GM12874 (cell line): ENCODE results near the gene COMMD3.

ENCODE experiments used
- TF ChIP-seq, protein P1 (sequence below): IDR thresholded peaks from 2 replicates; pipeline ENCODE4 v1.5.1; 2011; ENCODE audit warnings: low read depth, mild to moderate bottlenecking, control low read depth, low read length, moderate library complexity; ENCODE audit not compliant: insufficient read depth

The COMMD3 gene

DNA sequence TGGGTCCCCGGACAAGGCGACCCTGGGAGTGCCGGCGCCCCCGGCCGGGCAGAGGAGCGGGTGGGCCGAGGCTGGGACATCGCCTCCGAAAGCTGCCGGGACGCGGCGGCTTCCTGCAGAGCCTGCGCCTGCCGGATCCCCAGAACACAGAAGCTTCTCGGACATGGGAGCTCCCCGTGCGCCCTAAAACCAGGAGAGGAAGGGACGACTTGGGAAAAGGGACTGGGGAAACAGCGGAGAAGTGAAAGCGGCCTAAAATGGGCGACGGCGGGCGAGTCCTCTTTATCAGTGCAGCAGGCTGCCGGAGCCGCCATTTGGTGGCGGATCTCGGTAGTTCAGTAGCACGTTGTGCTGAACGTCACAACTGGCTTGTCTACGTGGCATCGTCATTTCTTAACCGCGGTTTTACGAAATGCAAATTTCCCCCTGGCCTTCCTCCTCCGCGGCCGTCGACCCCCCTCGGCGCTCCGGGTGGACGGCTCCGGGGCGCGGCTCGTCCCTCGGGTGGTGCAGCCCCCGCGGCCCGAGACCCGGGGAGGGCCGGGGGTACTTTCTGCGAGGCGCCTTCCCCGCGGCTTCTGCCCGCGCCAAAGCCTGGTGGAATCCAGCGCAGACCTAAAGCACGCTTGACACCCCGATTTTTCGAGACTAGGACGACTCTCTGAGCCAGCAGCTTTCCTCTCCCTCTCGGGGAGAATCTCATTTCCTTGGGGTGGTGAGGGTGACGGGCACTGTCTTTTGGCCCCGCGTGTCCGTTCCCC lies 19.2 kb downstream of the COMMD3 start:
- TF ChIP-seq, protein P1, sequence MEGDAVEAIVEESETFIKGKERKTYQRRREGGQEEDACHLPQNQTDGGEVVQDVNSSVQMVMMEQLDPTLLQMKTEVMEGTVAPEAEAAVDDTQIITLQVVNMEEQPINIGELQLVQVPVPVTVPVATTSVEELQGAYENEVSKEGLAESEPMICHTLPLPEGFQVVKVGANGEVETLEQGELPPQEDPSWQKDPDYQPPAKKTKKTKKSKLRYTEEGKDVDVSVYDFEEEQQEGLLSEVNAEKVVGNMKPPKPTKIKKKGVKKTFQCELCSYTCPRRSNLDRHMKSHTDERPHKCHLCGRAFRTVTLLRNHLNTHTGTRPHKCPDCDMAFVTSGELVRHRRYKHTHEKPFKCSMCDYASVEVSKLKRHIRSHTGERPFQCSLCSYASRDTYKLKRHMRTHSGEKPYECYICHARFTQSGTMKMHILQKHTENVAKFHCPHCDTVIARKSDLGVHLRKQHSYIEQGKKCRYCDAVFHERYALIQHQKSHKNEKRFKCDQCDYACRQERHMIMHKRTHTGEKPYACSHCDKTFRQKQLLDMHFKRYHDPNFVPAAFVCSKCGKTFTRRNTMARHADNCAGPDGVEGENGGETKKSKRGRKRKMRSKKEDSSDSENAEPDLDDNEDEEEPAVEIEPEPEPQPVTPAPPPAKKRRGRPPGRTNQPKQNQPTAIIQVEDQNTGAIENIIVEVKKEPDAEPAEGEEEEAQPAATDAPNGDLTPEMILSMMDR = no peak

DNA sequence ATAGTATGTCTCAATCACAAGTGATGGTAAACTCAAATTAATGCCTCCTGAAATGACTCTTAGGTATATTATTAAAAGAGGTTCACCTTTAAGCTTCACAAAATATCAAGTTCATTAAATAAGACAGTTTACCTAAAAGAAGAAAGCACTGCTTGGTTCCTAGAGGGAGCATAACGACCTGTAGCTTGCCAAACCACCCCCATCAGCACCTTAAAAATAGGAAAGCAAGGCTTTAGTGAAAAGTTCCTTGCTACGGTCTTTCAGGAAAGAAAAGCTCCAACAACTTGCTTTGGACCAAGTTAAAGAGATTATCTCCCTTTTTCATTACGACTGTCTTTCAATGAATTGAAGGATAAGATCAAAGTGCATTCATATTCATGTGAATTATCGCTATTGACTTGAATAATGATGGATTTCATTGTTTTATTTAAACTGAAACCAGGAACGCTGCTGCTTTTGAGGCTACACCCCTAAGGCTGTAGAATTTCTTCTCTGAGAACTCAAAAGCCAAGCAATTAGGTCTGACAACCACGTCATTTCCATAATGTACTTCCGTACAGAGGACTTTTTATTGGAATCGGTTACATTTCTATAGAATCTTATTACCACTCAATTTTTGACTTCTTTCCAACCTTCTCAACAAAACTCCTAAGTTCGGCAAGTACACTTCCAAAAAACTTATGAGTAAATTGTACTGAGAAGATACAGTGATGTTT lies 22.2 kb downstream of the COMMD3 start:
- TF ChIP-seq, protein P1 = no peak

DNA sequence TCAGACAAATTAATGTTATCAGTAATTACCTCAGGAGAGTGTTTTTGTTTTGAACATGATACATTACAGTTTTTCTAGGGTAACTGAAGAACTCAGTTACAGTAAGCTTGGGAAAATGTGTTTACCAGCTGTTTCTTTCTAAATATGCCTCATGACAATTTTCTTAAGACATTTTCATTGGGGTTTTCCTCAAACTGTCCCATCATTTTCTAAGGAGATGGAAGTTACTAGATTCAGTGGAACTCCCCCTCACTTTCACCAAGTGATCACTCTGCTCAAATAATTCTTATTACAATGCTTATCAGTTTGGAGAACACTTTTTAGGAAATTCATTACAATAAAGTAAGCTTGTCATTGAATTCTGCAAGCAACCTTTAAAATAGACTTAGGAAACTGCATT lies 22.7 kb downstream of the COMMD3 start:
- TF ChIP-seq, protein P1 = no peak

DNA sequence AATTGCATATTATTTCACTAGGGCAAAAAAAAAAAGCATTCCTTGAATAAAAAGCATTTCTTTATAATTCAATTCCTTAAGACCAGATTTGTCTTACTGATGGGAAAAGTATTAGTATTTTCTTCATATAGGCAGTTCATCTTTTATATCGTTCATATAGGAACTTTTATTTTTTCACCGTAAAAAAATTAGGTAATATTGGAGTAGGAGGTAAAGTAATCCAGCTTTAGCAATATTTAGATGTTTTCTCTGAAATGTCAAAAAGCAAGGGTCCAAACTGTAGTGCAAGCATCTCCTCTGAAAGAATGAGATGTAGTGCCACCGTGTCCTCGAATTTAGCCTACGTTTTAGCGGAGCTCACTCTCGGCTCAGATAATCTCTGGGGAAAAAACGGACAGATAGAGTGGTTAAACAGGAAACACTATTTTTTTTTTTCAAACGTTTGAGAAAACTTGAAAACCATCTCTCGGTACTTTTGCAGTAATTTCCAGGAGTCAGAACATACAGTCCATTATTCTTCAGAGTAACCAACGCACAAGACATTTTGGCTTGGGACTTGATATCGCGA lies 23.7 kb downstream of the COMMD3 start:
- TF ChIP-seq, protein P1 = no peak

DNA sequence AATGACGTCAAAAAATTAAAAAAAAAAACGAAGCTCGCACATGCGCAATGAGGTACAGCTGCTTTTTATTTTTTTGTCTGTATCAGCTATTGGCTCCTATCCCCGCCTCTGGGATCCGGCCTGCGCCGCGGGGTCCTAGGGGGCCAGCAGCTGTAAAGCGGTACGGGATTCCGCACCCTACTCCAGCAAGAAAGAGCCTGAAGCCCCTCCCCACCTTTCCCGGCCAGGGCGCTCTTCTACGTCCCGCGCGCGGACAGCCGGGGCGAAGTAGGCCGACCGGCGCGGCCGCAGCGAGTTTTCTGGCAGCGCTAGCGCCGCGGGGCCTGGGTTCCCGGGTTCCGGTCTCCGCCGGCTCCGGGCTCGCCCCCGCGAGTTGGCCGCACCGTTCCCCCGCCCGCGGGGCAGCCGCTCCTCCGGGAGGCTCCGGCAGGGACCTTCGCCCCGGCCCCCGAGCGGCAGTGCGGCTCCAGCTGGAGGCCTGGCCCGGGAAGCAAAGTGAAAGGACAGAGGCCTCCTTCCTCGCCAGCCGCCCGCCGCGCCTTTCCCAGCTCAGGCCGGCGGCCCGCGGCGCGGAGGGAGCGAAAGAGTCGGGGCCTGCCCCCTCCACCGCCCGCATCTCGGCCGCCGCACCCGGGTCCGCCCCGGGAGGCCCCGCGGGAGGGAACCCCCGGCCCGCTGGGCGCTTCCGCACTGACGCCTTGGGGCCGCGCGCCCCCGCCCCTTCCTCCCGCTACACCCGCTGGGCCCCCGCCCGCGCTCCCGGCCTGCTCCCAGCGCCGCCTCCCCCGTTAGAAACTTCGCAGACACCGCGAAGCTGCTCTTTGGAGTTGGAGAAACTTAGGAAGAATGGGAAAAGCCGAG lies 24.4 kb downstream of the COMMD3 start:
- TF ChIP-seq, protein P1 = no peak

DNA sequence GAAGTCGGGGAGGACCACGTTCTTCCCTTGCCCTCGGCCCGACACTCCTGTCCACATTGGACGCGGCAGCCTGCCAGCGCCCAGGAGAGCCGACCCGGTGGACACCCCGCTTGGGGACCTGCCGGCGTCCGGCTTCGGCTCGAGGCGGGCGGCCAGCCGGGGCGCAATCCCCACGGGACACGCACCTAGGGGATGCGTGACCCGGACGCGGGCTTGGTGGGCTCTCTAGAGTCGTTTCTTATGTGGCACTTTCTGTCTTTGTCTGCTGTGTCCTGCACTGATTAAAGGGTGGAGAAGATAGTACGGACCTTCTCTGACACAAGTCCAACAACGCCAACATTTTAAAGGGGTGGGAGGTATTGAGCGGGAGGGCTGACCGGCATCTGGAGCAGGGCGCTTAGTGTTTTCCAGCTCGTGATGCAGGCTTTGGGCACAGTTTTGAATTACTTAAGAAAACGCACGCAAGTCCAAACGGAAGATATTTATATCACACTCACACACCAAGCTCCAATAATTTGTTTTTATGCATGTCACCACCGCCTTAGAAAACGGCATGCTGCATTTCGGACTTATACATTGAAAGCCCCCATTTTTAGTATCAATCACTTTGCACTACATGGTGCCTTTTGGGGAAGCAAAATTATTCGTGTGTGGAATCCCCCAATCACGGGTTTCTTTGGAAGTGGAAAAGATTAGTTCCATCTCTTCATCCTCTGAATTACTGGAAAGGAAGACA lies 25.2 kb downstream of the COMMD3 start:
- TF ChIP-seq, protein P1 = 0 out of 2 replicates have a peak, but pooled peaks have one; percentile 10
